Upper lobe of left lung (tissue), 6 donors: ENCODE results near the gene MAN1C1. TPM values are rescaled to one million over a fixed set of nuclear protein-coding genes. Genes with fewer than 3 reads are reported as not detected.
A peak's percentile ranks its signal among the peaks of the same experiment; 100 is the strongest.

Experiments used
- ATAC-seq, 2 donors: fragments of 200-7000 bp; cut with Tn5 transposase; one replicate each; pipeline ENCODE4 v1.9.1; 2022; ENCODE audit warnings: mild to moderate bottlenecking in 2 of 2, moderate library complexity in 2 of 2; ENCODE audit not compliant: low FRiP score in 2 of 2
- DNase-seq, 2 donors: peaks; one replicate each; pipeline ENCODE4 v3.0.0-alpha.2; 2019 to 2020
- H3K27ac ChIP-seq, 4 donors: fragments of 200-600 bp; sonication (generic); one replicate each; pipeline ENCODE4 v1.5.1; 2016 to 2019
- H3K27me3 ChIP-seq, 4 donors: fragments of 200-600 bp; sonication (generic); one replicate each; pipeline ENCODE4 v1.5.1; 2017 to 2019
- H3K36me3 ChIP-seq, 4 donors: fragments of 200-600 bp; sonication (generic); one replicate each; pipeline ENCODE4 v1.5.1; 2016 to 2019
- H3K4me1 ChIP-seq, 4 donors: fragments of 200-600 bp; sonication (generic); one replicate each; pipeline ENCODE4 v1.5.1; 2018 to 2019
- H3K4me3 ChIP-seq, 4 donors: fragments of 200-600 bp; sonication (generic); one replicate each; pipeline ENCODE4 v1.5.1; 2017 to 2019; ENCODE audit warnings: mild to moderate bottlenecking in 2 of 4, moderate library complexity in 1 of 4
- H3K9me3 ChIP-seq, 4 donors: fragments of 200-600 bp; sonication (generic); one replicate each; pipeline ENCODE4 v1.5.1; 2018 to 2019
- CTCF ChIP-seq, 6 experiments: fragments of 450-650 bp in 4 of 6; fragments of 200-600 bp in 2 of 6; sonication (generic) in 2 of 6; IDR thresholded peaks; one replicate each; pipeline ENCODE4 v1.5.1; 2016 to 2019; ENCODE audit warnings: antibody characterized with exemption in 6 of 6
- EP300 ChIP-seq, 4 donors: sonication (generic); formaldehyde crosslinking; IDR thresholded peaks; one replicate each; pipeline ENCODE4 v1.5.1; 2017; ENCODE audit warnings: antibody characterized with exemption in 4 of 4, control low read depth in 2 of 4
- POLR2A ChIP-seq, 4 donors: fragments of 450-650 bp; IDR thresholded peaks; one replicate each; pipeline ENCODE4 v1.5.1; 2016 to 2017; ENCODE audit warnings: antibody characterized with exemption in 4 of 4, mild to moderate bottlenecking in 2 of 4
- POLR2AphosphoS5 ChIP-seq, 2 donors: sonication (generic); formaldehyde crosslinking; IDR thresholded peaks; one replicate each; pipeline ENCODE4 v1.5.1; 2017; ENCODE audit warnings: antibody characterized with exemption in 2 of 2
- WGBS, 2 donors: methylation state at CpG; one replicate each; pipeline ENCODE4 v1.1.5; 2017 to 2018; 5-methylcytosine and 5-hydroxymethylcytosine counted together
- total RNA-seq, 6 donors: library from RNA; depleted of rRNA in 4 of 6; stranded (reverse); fragments of >200 nt in 4 of 6; gene quantifications; one replicate each; pipeline versions ENCODE4 v1.1.0 to v1.2.1, GENCODE V29; 2016 to 2021
- donor health status: DM: no; HTN: no; CAD: no; lungs with moderate emphysema.
- donor health status: DM: no; HTN: yes; CAD: no; lungs with severe emphysema.

MAN1C1 gene
- total RNA-seq, 6 donors from 2014 or later: 5.3 to 32.5 (median 16.2) TPM

- peak in 1 of 2 donors; percentile 41 for ATAC-seq
- no peaks in the 10 kb centered on the region for H3K27me3 ChIP-seq
- no peak for DNase-seq
- no peak overlapping the region for H3K4me3 ChIP-seq
- peaks cover 0 to 4% (median 0%) of the 10 kb centered on the region in 4 donors for H3K36me3 ChIP-seq
- TF ChIP-seq POLR2A (IDR thresholded peaks at IDR 0.05) (no peak), CTCF (IDR thresholded peaks at IDR 0.05) (no peak), EP300 (IDR thresholded peaks at IDR 0.05) (no peak), POLR2AphosphoS5 (IDR thresholded peaks at IDR 0.05) (no peak)
- WGBS, 2 donors: 30 to 37% methylated on average over 8 of the region's 8 CpGs
- peaks cover 16 to 22% (median 18%) of the 10 kb centered on the region in 4 donors for H3K4me1 ChIP-seq
- H3K9me3 ChIP-seq: no peaks in the 10 kb centered on the region
- peak overlapping the region; percentile 15 to 39 (median 24) for H3K27ac ChIP-seq
Observed at GRCh38 chr1:25642574-25643108, 26.1 kb downstream of the MAN1C1 start.

- ATAC-seq: no peak
- H3K4me1 ChIP-seq: peaks cover 16 to 22% (median 18%) of the 10 kb centered on the region in 4 donors
Observed at GRCh38 chr1:25643929-25644328, 27.3 kb downstream of the MAN1C1 start.

GRCh38 chr1:25644962-25645361, 28.4 kb downstream of the MAN1C1 start:
- Histone ChIP-seq H3K27ac (no peak overlapping the region), H3K36me3 (peaks cover 0 to 4% (median 0%) of the 10 kb centered on the region in 4 donors), H3K9me3 (no peaks in the 10 kb centered on the region), H3K4me1 (peaks cover 16 to 22% (median 18%) of the 10 kb centered on the region in 4 donors), H3K4me3 (no peak overlapping the region), H3K27me3 (no peaks in the 10 kb centered on the region)
- 90 to 91% methylated on average over 4 of the region's 4 CpGs for WGBS, 2 donors
- TF ChIP-seq CTCF (IDR thresholded peaks at IDR 0.05) (no peak), POLR2AphosphoS5 (IDR thresholded peaks at IDR 0.05) (no peak), EP300 (IDR thresholded peaks at IDR 0.05) (no peak), POLR2A (IDR thresholded peaks at IDR 0.05) (no peak)
- no peak for DNase-seq
- ATAC-seq: no peak

More at GRCh38 chr1:25643929-25644328, 27.3 kb downstream of the MAN1C1 start:
- no peak overlapping the region for H3K4me3 ChIP-seq
- H3K27ac ChIP-seq: no peak overlapping the region
- no peaks in the 10 kb centered on the region for H3K27me3 ChIP-seq
- H3K36me3 ChIP-seq: peaks cover 0 to 4% (median 0%) of the 10 kb centered on the region in 4 donors
- TF ChIP-seq EP300 (IDR thresholded peaks at IDR 0.05) (no peak), POLR2AphosphoS5 (IDR thresholded peaks at IDR 0.05) (no peak), POLR2A (IDR thresholded peaks at IDR 0.05) (no peak), CTCF (IDR thresholded peaks at IDR 0.05) (no peak)
- no peak for DNase-seq
- no peaks in the 10 kb centered on the region for H3K9me3 ChIP-seq
- 89 to 93% methylated on average over 7 of the region's 7 CpGs for WGBS, 2 donors

- Histone ChIP-seq H3K4me3 (no peak overlapping the region), H3K27me3 (no peaks in the 10 kb centered on the region), H3K9me3 (no peaks in the 10 kb centered on the region), H3K36me3 (peaks cover 0 to 4% (median 0%) of the 10 kb centered on the region in 4 donors), H3K27ac (no peak overlapping the region), H3K4me1 (peaks cover 16 to 23% (median 20%) of the 10 kb centered on the region in 4 donors)
- no peak for ATAC-seq
- WGBS, 2 donors: 90 to 91% methylated on average over 17 to 23 of the region's 23 CpGs
- TF ChIP-seq CTCF (IDR thresholded peaks at IDR 0.05) (no peak), POLR2AphosphoS5 (IDR thresholded peaks at IDR 0.05) (no peak), EP300 (IDR thresholded peaks at IDR 0.05) (no peak), POLR2A (IDR thresholded peaks at IDR 0.05) (no peak)
- peak in 1 of 2 donors; percentile 41 for DNase-seq
Observed at GRCh38 chr1:25645637-25646400, 29.2 kb downstream of the MAN1C1 start.
